Cardiac septum (tissue), 1 donor: ENCODE measurements around the gene METTL4. TPM values are rescaled to one million over a fixed set of nuclear protein-coding genes. Genes with fewer than 3 reads are reported as not detected.
"Not testable (repeated sequence)": the region's sequence is repeated elsewhere in the genome, so short reads cannot be mapped to it uniquely, and the experiment has no call there.

ENCODE experiments used
- DNase-seq: peaks from one replicate; pipeline ENCODE4 v3.0.0-alpha.2; 2020; ENCODE audit warnings: low spot score
- intact Hi-C: fragments of 100-400 bp; cut with DNase I; formaldehyde crosslinking; loops from one replicate; pipeline ENCODE4 v1.14.0; 2022
- total RNA-seq: library from RNA; stranded (reverse); fragmentation: NEBNext Ultra II Directional; extraction: Animal tissue kit (Norgen Biotek cat#: 25700); gene quantifications from one replicate; pipeline ENCODE4 v1.2.1, GENCODE V29; 2021
- donor health status: DM: no; HTN: no; CAD: no.

The METTL4 gene
- total RNA-seq, 1 donor from 2014 or later: 7.0 TPM

- intact Hi-C loops: no loop called here
- DNase-seq: no peak
These were observed 39.6 kb downstream of the METTL4 start for GRCh38 chr18:2531751-2532150.

GRCh38 chr18:2529154-2529553 is 42.2 kb downstream of the METTL4 start:
- DNase-seq: no peak
- intact Hi-C loops: no loop called here

- intact Hi-C loops: no loop called here
These were observed 45.0 kb downstream of the METTL4 start for GRCh38 chr18:2526329-2526728.

GRCh38 chr18:2524794-2525198 is 46.5 kb downstream of the METTL4 start:
- intact Hi-C loops, DNase-seq: not testable (repeated sequence)

More at GRCh38 chr18:2526329-2526728, 45.0 kb downstream of the METTL4 start:
- DNase-seq: no peak

GRCh38 chr18:2522112-2522511 is 49.2 kb downstream of the METTL4 start:
- intact Hi-C loops: no loop called here
- no peak for DNase-seq

GRCh38 chr18:2518473-2518872 is 52.8 kb downstream of the METTL4 start:
- DNase-seq: no peak
- intact Hi-C loops: no loop called here

GRCh38 chr18:2515908-2516625 is 55.2 kb downstream of the METTL4 start:
- no peak for DNase-seq

GRCh38 chr18:2515171-2515787 is 56.0 kb downstream of the METTL4 start:
- intact Hi-C loops: no loop called here
- no peak for DNase-seq

More at GRCh38 chr18:2515908-2516625, 55.2 kb downstream of the METTL4 start:
- intact Hi-C loops: no loop called here

- intact Hi-C loops: no loop called here
- DNase-seq: no peak
These were observed 57.7 kb downstream of the METTL4 start for GRCh38 chr18:2513616-2514015.

GRCh38 chr18:2512059-2512458 is 59.2 kb downstream of the METTL4 start:
- no peak for DNase-seq
- intact Hi-C loops: no loop called here

GRCh38 chr18:2511451-2511850 is 59.9 kb downstream of the METTL4 start:
- intact Hi-C loops: no loop called here
- DNase-seq: no peak

- intact Hi-C loops: no loop called here
- DNase-seq: no peak
These were observed 60.9 kb downstream of the METTL4 start for GRCh38 chr18:2510416-2510815.

- intact Hi-C loops: no loop called here
- no peak for DNase-seq
These were observed 62.6 kb downstream of the METTL4 start for GRCh38 chr18:2508678-2509077.

GRCh38 chr18:2508155-2508554 is 63.1 kb downstream of the METTL4 start:
- DNase-seq: no peak
- intact Hi-C loops: no loop called here

GRCh38 chr18:2504642-2505041 is 66.7 kb downstream of the METTL4 start:
- no peak for DNase-seq
- intact Hi-C loops: no loop called here

- DNase-seq: no peak
- intact Hi-C loops: no loop called here
These were observed 68.4 kb downstream of the METTL4 start for GRCh38 chr18:2502880-2503279.

GRCh38 chr18:2502394-2502793 is 68.9 kb downstream of the METTL4 start:
- intact Hi-C loops: no loop called here
- no peak for DNase-seq

- DNase-seq: no peak
- intact Hi-C loops: no loop called here
These were observed 73.5 kb downstream of the METTL4 start for GRCh38 chr18:2497797-2498196.

GRCh38 chr18:2495381-2495780 is 75.9 kb downstream of the METTL4 start:
- DNase-seq: no peak
- intact Hi-C loops: no loop called here

GRCh38 chr18:2494921-2495320 is 76.4 kb downstream of the METTL4 start:
- DNase-seq: no peak
- intact Hi-C loops: no loop called here
